Fibroblast of lung (primary cell): Measurements from ENCODE around the gene ACKR2. TPM values are rescaled to one million over a fixed set of nuclear protein-coding genes. Genes with fewer than 3 reads are reported as not detected.

ENCODE experiments used
- DNase-seq, 2 donors: peaks; one replicate each; pipeline versions ENCODE4 v3.0.0 to v3.0.0-alpha.2; 2010; ENCODE audit warnings: low read depth in 2 of 2
- H2AFZ ChIP-seq: 2 replicates; pipeline ENCODE4 v1.5.1; 2012; ENCODE audit warnings: low read length, control low read depth, inconsistent platforms
- H3K27ac ChIP-seq: 2 replicates; pipeline ENCODE4 v1.5.1; 2011; ENCODE audit warnings: low read length, control low read depth; ENCODE audit not compliant: insufficient read depth
- H3K27me3 ChIP-seq: 2 replicates; pipeline ENCODE4 v1.5.1; 2011; ENCODE audit warnings: mild to moderate bottlenecking, low read length; ENCODE audit not compliant: control insufficient read depth, insufficient read depth
- H3K36me3 ChIP-seq: 2 replicates; pipeline ENCODE4 v1.5.1; 2011; ENCODE audit warnings: low read length; ENCODE audit not compliant: control insufficient read depth, insufficient read depth
- H3K4me1 ChIP-seq: 2 replicates; pipeline ENCODE4 v1.5.1; 2011; ENCODE audit warnings: low read length; ENCODE audit not compliant: control insufficient read depth, insufficient read depth; ENCODE audit errors: extremely low read depth
- H3K4me2 ChIP-seq: 2 replicates; pipeline ENCODE4 v1.5.1; 2011; ENCODE audit warnings: low read length, control low read depth; ENCODE audit not compliant: insufficient read depth; ENCODE audit errors: extremely low read depth
- H3K4me3 ChIP-seq, 4 experiments: fragments of 200-600 bp in 1 of 4; sonication (generic) in 1 of 4; replicated peaks in 1 of 4; 2 replicates each; pipeline ENCODE4 v1.5.1; 2011 to 2016; ENCODE audit warnings: low read length in 4 of 4, low read depth in 3 of 4, mild to moderate bottlenecking in 3 of 4, control low read depth in 2 of 4, inconsistent platforms in 1 of 4, mixed read lengths in 1 of 4; ENCODE audit not compliant: insufficient read depth in 1 of 4; ENCODE audit errors: control extremely low read depth in 1 of 4
- H3K79me2 ChIP-seq: 2 replicates; pipeline ENCODE4 v1.5.1; 2012; ENCODE audit warnings: mild to moderate bottlenecking, low read length, inconsistent platforms; ENCODE audit not compliant: control insufficient read depth, insufficient read depth
- H3K9ac ChIP-seq: 2 replicates; pipeline ENCODE4 v1.5.1; 2011; ENCODE audit warnings: mild to moderate bottlenecking, low read length, control low read depth; ENCODE audit not compliant: insufficient read depth
- H3K9me3 ChIP-seq: 2 replicates; pipeline ENCODE4 v1.5.1; 2012; ENCODE audit warnings: low read depth, low read length; ENCODE audit not compliant: control insufficient read depth, insufficient read depth
- H4K20me1 ChIP-seq: 2 replicates; pipeline ENCODE4 v1.5.1; 2011; ENCODE audit warnings: low read length; ENCODE audit not compliant: control insufficient read depth, insufficient read depth; ENCODE audit errors: extremely low read depth
- CTCF ChIP-seq, 2 donors: IDR thresholded peaks in 1 of 2; conservative IDR thresholded peaks in 1 of 2; 1 replicate in 1 of 2; 2 replicates in 1 of 2; pipeline ENCODE4 v1.5.1; 2011 to 2012; ENCODE audit warnings: low read length in 2 of 2, control low read depth in 1 of 2, inconsistent platforms in 1 of 2, low read depth in 1 of 2, mild to moderate bottlenecking in 1 of 2
- EZH2 ChIP-seq: IDR thresholded peaks from 2 replicates; pipeline ENCODE4 v1.5.1; 2012; ENCODE audit warnings: low read length, control low read depth, mild to moderate bottlenecking; ENCODE audit errors: missing control alignments
- polyA plus RNA-seq, 2 donors: library from polyadenylated mRNA; depleted of rRNA in 1 of 2; stranded (reverse) in 1 of 2; unstranded in 1 of 2; fragments of >200 nt; gene quantifications; 2 replicates each; pipeline ENCODE4 v1.2.1, GENCODE V29; 2011 to 2012; ENCODE audit warnings: missing spikeins in 1 of 2
- total RNA-seq: library from RNA; depleted of rRNA; stranded (reverse); fragments of >200 nt; gene quantifications from 2 replicates; pipeline ENCODE4 v1.2.1, GENCODE V29; 2014

ACKR2 gene
- total and polyA plus RNA-seq, 2 donors (not counting 1 experiment from before 2014, with no cell fraction given) = under 0.01 to 0.19 TPM

DNA sequence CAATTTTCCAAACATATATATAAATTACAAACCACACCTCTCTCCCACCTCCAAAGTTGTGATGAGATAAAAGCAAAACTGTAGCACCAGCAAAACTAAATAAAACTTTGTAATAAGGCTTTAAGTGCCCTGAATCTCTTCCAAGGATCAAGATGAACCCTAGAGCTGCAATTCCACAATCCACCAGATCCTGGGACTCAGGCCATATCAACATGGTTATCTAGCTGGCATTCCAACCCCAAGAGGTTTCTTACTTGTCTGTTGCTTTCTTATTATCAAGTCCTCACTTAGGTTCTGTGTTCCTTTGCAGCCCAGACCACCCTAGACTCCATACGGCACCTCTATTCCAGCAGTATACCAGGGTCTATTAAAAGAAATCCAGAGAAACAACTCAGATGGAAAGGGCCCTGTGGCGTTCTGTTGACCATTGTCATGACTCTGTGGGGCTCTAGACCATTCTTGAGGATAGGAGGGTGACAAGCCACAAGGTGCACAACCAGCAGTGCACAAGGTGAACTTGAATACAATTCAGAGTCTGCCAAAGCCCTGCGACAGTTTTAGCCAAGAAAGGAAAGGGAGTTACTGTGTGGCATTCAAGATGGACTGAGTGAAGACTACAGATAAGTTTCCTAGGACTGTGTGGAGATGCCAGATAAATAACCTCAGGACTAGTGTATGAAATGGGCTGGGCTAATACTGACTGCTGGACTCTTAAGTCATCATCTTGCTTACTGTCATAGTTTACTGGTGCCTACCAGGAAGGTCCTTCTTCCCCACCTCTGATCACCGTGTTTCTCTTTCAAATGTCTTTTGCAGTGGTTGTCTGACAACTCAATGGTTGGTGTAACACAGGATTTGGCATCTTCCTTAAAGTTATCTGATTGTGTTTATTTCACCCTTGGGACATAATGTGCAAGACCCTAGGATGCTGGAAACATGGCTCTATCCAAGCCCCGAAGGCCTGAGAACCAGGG lies 27.2 kb downstream of the ACKR2 start:
- Histone ChIP-seq H3K9ac (no peak overlapping the region), H3K79me2 (no peaks in the 10 kb centered on the region), H3K27me3 (peaks cover 4% of the 10 kb centered on the region), H3K4me2 (no peak overlapping the region), H3K4me1 (no peaks in the 10 kb centered on the region), H3K4me3 (no peak overlapping the region), H2AFZ (no peak overlapping the region), H3K9me3 (no peaks in the 10 kb centered on the region), H3K36me3 (no peaks in the 10 kb centered on the region), H3K27ac (no peak overlapping the region), H4K20me1 (no peaks in the 10 kb centered on the region)
- TF ChIP-seq CTCF (conservative IDR thresholded peaks at IDR 0.05 in 1 of 2, IDR thresholded peaks at IDR 0.05 in 1 of 2; ENCODE audit: low read depth in 1 of 2, low read length in 2 of 2) = no peak
- no peak for TF ChIP-seq EZH2
- DNase-seq = no peak

- Histone ChIP-seq H3K4me1 (no peaks in the 10 kb centered on the region), H3K4me3 (no peak overlapping the region), H2AFZ (no peak overlapping the region), H3K36me3 (no peaks in the 10 kb centered on the region), H4K20me1 (no peaks in the 10 kb centered on the region), H3K9me3 (no peaks in the 10 kb centered on the region), H3K27me3 (peaks cover 4% of the 10 kb centered on the region), H3K79me2 (no peaks in the 10 kb centered on the region), H3K9ac (no peak overlapping the region), H3K27ac (no peak overlapping the region), H3K4me2 (no peak overlapping the region)
- no peak for DNase-seq
- TF ChIP-seq CTCF (conservative IDR thresholded peaks at IDR 0.05 in 1 of 2, IDR thresholded peaks at IDR 0.05 in 1 of 2; ENCODE audit: low read depth in 1 of 2, low read length in 2 of 2) = no peak
- TF ChIP-seq EZH2 = no peak
These were observed 29.3 kb downstream of the ACKR2 start for GRCh38 chr3:42838571-42838970.

DNA sequence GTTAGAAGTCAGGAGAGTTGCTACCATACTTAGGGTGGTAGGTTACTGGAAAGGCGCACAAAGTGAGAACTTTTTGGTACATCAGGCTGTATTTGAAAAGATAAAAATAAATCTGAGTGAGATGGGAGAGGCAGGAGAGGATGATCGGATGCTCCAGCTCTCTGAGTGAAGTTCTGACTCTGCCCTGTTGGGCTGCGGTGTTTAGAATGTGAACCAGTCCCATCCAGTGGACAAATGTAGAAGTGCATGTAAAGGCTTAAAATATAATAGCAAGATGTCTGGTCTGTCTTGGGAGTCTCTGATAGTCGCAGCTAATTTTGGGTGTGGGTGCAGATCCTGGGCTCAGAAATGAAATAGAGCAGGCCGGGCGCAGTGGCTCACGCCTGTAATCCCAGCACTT lies 30.4 kb downstream of the ACKR2 start:
- peak overlapping the region in 3 of 4 experiments; percentile 33 to 40 (median 34) for H3K4me3 ChIP-seq

More for the DNA sequence above, 30.4 kb downstream of the ACKR2 start:
- peak overlapping the region; percentile 74 for H2AFZ ChIP-seq
- no peaks in the 10 kb centered on the region for H3K4me1 ChIP-seq
- TF ChIP-seq EZH2 (no peak), CTCF (conservative IDR thresholded peaks at IDR 0.05 in 1 of 2, IDR thresholded peaks at IDR 0.05 in 1 of 2; ENCODE audit: low read depth in 1 of 2, low read length in 2 of 2) (peak; percentile 75 to 86)
- no peak overlapping the region for H3K9ac ChIP-seq
- no peaks in the 10 kb centered on the region for H4K20me1 ChIP-seq
- H3K79me2 ChIP-seq = no peaks in the 10 kb centered on the region
- H3K9me3 ChIP-seq = no peaks in the 10 kb centered on the region
- H3K36me3 ChIP-seq = no peaks in the 10 kb centered on the region
- peaks cover 4% of the 10 kb centered on the region for H3K27me3 ChIP-seq
- no peak overlapping the region for H3K27ac ChIP-seq
- DNase-seq = peak; percentile 59 to 78
- peak overlapping the region; percentile 89 for H3K4me2 ChIP-seq
